CD4-positive, alpha-beta T cell treated with Interleukin-1 beta for 1 hour (primary cell): ENCODE measurements around the gene TNFSF18.

ENCODE experiments used
- DNase-seq, 2 donors: peaks; one replicate each; pipeline ENCODE4 v3.0.0-alpha.2; 2020 to 2022

Gene TNFSF18

GRCh38 chr1:173038875-173039554 is 11.7 kb downstream of the TNFSF18 start:
- no peak for DNase-seq

- no peak for DNase-seq
Observed at GRCh38 chr1:173024543-173024942, 26.2 kb downstream of the TNFSF18 start.

- no peak for DNase-seq
Observed at GRCh38 chr1:173023343-173023742, 27.4 kb downstream of the TNFSF18 start.

GRCh38 chr1:173020138-173020750 is 30.5 kb downstream of the TNFSF18 start:
- no peak for DNase-seq

- DNase-seq = no peak
Observed at GRCh38 chr1:173017792-173018191, 32.9 kb downstream of the TNFSF18 start.

- no peak for DNase-seq
Observed at GRCh38 chr1:173016419-173016818, 34.3 kb downstream of the TNFSF18 start.

GRCh38 chr1:173015629-173016028 is 35.1 kb downstream of the TNFSF18 start:
- no peak for DNase-seq

- DNase-seq = no peak
Observed at GRCh38 chr1:173014160-173014559, 36.6 kb downstream of the TNFSF18 start.

- no peak for DNase-seq
Observed at GRCh38 chr1:173012126-173012525, 38.6 kb downstream of the TNFSF18 start.

GRCh38 chr1:173009597-173009996 is 41.1 kb downstream of the TNFSF18 start:
- DNase-seq = peak in 1 of 2 donors; percentile 35

- DNase-seq = no peak
Observed at GRCh38 chr1:173005196-173005864, 45.4 kb downstream of the TNFSF18 start.

GRCh38 chr1:173002891-173003838 is 47.6 kb downstream of the TNFSF18 start:
- no peak for DNase-seq

GRCh38 chr1:172999349-172999748 is 51.4 kb downstream of the TNFSF18 start:
- DNase-seq = no peak

- no peak for DNase-seq
Observed at GRCh38 chr1:172997941-172998361, 52.8 kb downstream of the TNFSF18 start.

GRCh38 chr1:172993640-172994039 is 57.1 kb downstream of the TNFSF18 start:
- no peak for DNase-seq

- DNase-seq = no peak
Observed at GRCh38 chr1:172991674-172992400, 58.9 kb downstream of the TNFSF18 start.

- DNase-seq = no peak
Observed at GRCh38 chr1:172990598-172991215, 60.0 kb downstream of the TNFSF18 start.
